ENCODE results near the gene FRMD6.
A peak's percentile ranks its signal among the peaks of the same experiment; 100 is the strongest.
"Not testable (repeated sequence)": the region's sequence is repeated elsewhere in the genome, so short reads cannot be mapped to it uniquely, and the experiment has no call there.

The FRMD6 gene

GRCh38 chr14:51725061-51725460, 73.4 kb downstream of the FRMD6 start:
- DNase-seq (ENCODE audit: low spot score): no peak

GRCh38 chr14:51726166-51726899, 74.6 kb downstream of the FRMD6 start:
- DNase-seq (ENCODE audit: low spot score): peak; percentile 23

GRCh38 chr14:51727526-51727925, 75.8 kb downstream of the FRMD6 start:
- no peak for DNase-seq (ENCODE audit: low spot score)

GRCh38 chr14:51730098-51730497, 78.4 kb downstream of the FRMD6 start:
- DNase-seq (ENCODE audit: low spot score): no peak

- no peak for DNase-seq (ENCODE audit: low spot score)
Observed at GRCh38 chr14:51730684-51731083, 79.0 kb downstream of the FRMD6 start.

- DNase-seq (ENCODE audit: low spot score): no peak
Observed at GRCh38 chr14:51732494-51733112, 80.9 kb downstream of the FRMD6 start.

- no peak for DNase-seq (ENCODE audit: low spot score)
Observed at GRCh38 chr14:51733147-51733546, 81.4 kb downstream of the FRMD6 start.

- DNase-seq (ENCODE audit: low spot score): no peak
Observed at GRCh38 chr14:51735851-51736250, 84.1 kb downstream of the FRMD6 start.

GRCh38 chr14:51738754-51739153, 87.0 kb downstream of the FRMD6 start:
- no peak for DNase-seq (ENCODE audit: low spot score)

GRCh38 chr14:51743588-51744000, 91.9 kb downstream of the FRMD6 start:
- no peak for DNase-seq (ENCODE audit: low spot score)

- DNase-seq (ENCODE audit: low spot score): no peak
Observed at GRCh38 chr14:51744372-51745130, 92.8 kb downstream of the FRMD6 start.

GRCh38 chr14:51746823-51747222, 95.1 kb downstream of the FRMD6 start:
- not testable (repeated sequence) for DNase-seq (ENCODE audit: low spot score)

- DNase-seq (ENCODE audit: low spot score): no peak
Observed at GRCh38 chr14:51750542-51750941, 98.8 kb downstream of the FRMD6 start.

GRCh38 chr14:51751611-51752345, 100.1 kb downstream of the FRMD6 start:
- DNase-seq (ENCODE audit: low spot score): not testable (repeated sequence)

GRCh38 chr14:51757756-51758155, 106.0 kb downstream of the FRMD6 start:
- DNase-seq (ENCODE audit: low spot score): not testable (repeated sequence)

GRCh38 chr14:51759950-51760349, 108.2 kb downstream of the FRMD6 start:
- DNase-seq (ENCODE audit: low spot score): no peak

GRCh38 chr14:51765726-51766125, 114.0 kb downstream of the FRMD6 start:
- not testable (repeated sequence) for DNase-seq (ENCODE audit: low spot score)

- not testable (repeated sequence) for DNase-seq (ENCODE audit: low spot score)
Observed at GRCh38 chr14:51766586-51766985, 114.9 kb downstream of the FRMD6 start.

- not testable (repeated sequence) for DNase-seq (ENCODE audit: low spot score)
Observed at GRCh38 chr14:51769261-51769660, 117.6 kb downstream of the FRMD6 start.

GRCh38 chr14:51774209-51774608, 122.5 kb downstream of the FRMD6 start:
- no peak for DNase-seq (ENCODE audit: low spot score)

- peak; percentile 41 for DNase-seq (ENCODE audit: low spot score)
Observed at GRCh38 chr14:51776102-51776894, 124.6 kb downstream of the FRMD6 start.
